HG03097 (cell line): ENCODE measurements around the gene SHISA9.

Source experiments
- ATAC-seq: cut with Tn5 transposase; IDR thresholded peaks from one replicate; pipeline ENCODE4 v1.9.1; 2021; ENCODE audit not compliant: unreplicated experiment, low FRiP score

The SHISA9 gene

DNA sequence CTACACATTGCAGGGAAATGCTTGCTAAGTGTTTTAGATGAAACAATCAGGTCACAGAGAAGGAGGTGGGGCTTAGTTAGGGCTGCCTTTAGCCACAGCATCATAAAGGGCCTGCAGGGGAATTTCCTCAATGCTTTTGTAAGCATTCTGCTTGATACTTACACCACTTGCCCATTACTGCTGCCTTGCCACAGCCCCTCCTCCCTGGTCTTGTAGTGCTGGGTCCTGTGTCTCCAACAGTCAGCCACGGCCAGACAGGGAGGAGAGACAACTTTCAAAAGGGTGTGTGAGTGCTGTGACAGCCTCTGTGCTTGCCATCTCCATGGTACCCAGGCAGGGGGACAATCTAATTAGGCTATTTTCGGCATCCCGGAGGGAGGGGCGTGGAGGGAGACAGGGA, 111.2 kb downstream of the SHISA9 start:
- ATAC-seq: no peak

DNA sequence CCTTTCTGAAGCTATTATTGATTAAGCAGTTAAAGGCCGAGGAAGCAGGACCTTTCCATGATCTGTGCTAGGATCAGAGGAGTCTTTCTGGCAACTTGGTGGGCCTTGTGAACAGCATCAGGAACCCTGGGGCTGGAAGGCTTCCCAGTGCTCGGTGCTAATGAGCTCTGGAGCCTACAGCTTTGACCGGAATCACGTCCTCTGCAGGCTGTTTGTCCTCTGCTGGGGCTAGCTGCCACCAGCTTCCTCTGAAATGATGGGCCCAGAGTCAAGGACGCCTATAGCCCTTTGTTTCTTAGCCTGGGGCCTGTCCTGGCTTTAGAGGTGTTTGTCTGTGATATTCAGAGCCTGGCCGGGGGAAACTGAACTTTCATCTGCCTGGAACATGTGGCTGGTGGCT, 111.6 kb downstream of the SHISA9 start:
- no peak for ATAC-seq

DNA sequence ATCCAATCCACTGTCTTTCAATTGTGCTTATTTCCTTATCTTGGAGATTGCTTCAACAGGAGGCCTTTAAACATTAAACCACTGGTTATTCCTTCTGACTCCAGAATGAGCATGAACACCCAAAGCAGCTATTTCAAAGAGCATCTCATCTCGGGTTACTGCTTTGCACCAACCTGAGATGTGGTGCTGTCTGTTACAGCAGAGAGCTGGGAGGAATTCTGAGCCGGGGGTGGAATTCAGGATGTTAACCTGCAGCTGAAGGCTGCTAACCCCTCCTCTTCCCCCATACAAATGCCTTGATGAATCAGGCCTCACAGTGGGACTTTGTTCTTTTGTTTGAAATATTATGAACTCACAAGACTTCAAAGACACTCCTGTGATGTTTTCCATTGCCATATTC, 113.1 kb downstream of the SHISA9 start:
- ATAC-seq: no peak

DNA sequence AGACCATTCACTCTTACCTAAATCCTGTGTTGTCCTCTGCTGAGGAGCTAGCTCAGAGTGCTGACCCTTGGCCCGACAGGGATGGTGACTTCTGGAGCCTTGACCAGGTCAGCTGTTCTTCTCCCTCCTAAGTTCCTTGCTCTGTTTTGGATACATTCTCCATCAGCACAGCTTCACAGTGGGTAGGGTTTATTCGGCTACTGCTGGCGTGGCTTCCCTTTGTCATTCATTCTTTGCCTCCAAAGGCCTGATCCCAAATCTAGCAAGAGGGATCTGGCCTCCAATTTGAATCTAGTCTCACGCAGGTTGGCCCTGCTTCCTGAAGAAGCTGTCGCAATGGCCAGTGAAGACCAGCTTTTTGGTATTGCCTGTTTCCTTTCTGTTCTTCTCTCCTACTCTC, 116.6 kb downstream of the SHISA9 start:
- ATAC-seq: no peak

DNA sequence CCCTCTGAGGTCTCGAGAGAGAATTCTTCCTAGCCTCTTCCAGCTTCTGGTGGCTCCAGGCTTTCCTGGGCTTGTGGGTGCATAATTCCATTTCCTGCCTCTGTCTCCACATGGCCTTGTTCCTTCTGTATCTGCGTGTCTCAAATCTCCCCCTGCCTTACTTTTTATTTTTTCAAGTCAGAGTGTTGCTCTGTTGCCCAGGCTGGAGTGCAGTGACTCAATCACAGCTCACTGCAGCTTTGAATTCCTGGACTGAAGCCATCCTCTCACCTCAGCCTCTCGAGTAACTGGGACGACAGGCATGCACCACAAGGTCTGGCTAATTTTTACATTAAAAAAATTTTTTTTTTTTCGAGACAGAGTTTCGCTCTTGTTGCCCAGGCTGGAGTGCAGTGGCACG, 120.6 kb downstream of the SHISA9 start:
- no peak for ATAC-seq

DNA sequence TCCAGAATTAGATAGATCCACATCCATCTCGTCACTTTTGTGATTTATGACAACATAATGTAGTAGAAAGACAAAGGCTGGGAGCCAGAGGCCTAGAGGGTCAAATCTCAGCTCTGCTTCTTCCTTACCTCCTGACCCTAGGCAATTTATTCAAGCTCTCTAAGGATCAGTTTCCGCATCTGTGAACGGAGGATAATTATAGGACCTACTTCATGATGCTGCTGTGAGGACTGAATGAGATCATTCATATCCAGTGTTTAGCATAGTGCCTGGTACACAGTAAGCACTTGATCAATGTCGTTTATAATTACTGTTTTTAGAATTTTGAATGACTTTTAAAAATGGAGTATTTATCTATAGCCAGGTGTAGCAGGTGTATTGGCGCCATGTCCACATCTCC, 128.4 kb downstream of the SHISA9 start:
- no peak for ATAC-seq

DNA sequence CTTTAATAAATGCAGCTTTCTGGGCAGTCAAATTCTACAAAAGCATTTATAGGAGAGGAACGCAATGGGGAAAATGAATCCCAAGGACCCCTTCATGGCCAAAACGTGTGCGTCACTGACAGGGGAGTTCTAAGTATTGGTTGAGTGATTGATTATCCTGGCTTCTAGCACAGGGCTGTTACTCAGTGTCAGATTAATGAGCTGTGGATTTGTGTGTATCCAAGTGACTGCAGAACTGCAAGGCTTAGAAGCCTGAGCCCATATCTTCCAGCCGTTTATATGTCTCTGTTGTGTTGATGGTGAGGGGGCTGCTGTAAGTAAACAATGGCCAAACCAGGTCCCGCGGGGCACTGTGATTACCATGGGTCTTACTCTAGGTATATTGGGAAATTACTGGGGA, 129.4 kb downstream of the SHISA9 start:
- ATAC-seq: no peak

DNA sequence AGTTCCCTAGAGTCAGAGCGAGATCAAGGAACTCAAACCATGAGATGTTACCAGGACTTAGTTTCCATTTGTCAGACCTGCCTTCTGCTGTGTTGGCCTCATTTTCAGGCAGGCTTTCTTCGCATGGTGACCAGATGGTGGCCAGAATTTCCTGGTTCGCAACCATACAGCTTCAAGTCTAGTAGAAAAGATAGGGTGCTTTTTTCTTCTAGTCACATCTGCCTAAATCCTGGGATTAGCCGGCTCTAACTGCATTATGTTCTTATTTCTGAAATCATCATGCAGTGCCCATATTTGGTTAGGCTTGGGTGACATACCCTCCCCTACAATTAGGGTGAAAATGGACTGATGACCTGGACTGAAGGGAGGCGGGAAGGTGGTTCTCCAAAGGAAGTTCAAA, 131.5 kb downstream of the SHISA9 start:
- no peak for ATAC-seq

DNA sequence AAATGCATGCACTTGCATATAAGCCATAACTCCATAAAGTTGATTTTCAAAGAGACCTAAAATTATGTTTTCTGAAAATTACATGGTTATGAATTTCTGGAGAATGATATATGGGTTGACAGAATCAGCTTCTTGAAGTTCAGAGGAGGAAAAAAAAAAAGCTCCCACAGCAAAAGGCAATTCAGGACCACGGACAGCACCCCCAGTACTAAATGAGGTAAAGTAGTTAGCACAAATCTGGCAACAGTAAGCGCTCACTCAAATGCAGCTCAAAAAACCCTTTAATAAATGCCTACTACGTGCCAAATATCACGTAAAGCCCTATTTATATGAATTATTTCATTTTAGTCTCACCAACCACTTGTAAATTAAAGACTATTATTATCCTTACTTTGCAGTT, 135.2 kb downstream of the SHISA9 start:
- no peak for ATAC-seq

DNA sequence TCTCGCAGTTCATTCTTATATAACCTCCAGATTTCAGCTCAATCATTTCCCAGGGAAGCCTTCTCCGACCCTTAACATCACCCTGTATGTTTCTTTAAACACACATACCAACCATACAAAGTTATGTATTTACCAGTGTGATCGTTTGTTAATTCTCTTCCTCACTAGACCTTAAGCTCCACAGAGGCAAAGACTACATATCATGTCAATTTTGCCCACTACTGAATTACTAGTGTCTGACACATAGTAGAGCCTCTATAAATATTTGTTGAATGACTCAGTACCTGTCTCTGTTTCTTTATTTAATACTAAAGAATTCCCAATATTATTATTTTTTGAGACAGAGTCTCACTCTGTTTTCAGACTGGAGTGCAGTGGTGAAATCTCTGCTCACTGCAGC, 137.2 kb downstream of the SHISA9 start:
- no peak for ATAC-seq

DNA sequence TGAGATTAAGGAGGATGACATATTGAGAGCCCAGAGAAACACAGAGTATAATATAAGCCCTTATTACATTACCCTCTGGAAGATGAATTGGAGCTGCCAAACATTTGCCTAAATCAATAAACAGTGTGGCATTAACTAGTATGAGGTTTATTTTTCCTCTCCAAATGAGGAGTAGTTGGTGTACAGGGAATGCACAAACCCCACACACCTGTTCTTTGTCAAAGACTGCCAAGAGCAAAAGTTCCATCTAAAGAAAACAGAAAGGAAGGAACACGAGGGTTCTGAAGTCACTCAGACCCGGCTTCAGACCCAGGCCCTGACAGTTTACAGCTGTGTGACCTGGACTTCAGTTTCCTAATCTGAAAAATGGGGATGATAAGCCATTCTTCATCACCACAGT, 138.1 kb downstream of the SHISA9 start:
- no peak for ATAC-seq

DNA sequence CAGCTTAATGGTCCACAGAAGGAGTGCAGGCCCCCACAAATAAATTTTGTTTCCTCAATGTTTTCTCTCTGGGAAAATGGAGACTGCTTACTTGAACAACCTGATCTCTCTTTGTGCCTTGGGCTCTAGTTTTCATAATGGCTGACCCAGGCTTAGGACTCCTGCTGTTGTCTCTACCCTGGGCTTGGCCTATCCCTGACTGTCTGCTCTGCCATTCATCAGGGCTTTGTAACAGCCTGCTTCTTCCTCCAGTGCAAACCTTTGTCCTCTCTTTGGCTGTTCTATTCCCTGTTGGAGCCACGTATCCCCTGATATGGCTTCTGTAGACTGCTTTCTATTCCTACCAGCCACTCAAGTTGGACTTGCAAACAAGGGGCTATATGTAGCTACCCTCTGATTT, 139.8 kb downstream of the SHISA9 start:
- no peak for ATAC-seq

DNA sequence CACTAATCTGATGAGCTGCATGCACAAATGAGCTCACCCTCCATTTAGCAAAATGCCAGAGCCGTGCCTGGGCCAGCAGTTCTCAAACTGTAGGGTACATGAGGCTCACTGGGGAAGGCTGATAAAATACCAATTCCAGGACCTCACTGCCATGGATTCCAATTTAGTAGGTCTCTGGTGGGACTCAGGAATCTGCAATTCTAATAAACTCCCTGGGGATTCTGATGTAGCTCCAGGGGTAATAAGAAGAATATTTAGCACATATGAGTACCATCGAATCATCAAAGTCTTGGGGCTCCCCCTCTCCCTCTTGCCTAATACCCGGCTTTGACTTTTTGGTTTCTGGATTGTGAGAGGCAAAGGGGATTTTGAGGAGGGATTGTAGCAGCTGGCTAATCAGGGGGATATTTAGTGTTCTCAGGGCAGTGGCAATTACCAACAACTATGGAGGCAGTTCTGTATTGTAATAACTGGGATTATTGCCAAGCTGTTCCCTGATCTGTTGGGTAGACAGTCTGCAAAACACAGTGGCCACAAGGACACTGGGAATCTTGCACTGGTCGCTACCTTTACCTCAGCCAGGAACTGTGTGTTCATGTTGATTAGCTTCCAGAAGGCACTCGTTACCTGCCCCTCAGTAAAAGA, 140.4 kb downstream of the SHISA9 start:
- ATAC-seq: no peak

DNA sequence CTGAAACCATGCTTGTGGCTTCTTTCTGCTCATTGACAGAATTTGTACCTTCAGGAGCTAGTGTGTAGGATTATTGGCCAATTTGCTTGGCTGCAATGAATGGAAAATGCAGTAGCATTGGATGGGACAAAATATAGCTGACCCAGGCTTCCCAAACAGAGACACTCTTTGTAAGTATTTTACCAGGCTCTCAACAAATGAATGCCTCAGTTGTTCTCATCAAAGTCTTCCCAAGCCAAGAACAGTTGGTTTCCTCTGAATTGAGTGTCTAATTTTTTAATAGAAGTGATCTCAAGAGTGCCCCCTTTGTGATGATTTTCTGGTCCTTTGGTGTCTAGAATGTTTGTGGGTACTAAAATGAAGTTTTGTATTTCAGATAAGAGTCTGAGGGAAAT, 140.9 kb downstream of the SHISA9 start:
- no peak for ATAC-seq

DNA sequence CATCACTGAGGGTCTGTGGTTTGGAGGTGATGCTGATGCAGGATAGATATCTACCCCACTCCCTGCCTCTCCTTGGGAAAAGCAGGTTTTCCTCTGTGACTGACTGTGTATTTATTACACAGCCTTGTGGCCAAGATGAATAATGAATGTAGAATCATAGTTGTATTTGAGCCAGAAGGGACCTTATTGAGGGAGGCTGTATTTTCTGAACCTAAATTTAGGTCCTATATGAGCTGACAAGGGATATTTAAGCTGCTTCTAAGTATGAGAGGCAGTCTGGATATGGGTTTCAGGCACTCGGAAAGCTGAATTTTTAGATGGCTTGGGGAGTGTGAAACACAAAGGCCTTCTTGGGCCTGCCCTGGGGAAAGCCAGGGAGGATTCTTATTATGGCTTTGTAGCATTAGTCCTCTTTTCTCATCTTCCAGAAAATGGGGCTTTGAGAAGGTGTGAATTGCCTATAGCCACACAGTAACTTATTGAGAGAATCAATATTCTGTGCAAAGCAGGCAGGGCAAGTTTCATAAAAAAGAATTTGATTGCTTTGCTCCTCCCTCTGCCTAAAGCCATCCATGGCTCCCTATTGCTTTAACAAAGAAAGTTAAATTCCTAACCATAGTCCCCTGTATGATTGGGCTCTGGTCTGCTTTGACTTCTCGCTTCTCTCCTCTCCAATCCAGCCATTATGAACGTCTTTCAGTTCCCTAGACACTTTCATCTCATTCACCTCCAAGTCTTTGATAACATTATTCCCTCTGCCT, 144.8 kb downstream of the SHISA9 start:
- no peak for ATAC-seq

DNA sequence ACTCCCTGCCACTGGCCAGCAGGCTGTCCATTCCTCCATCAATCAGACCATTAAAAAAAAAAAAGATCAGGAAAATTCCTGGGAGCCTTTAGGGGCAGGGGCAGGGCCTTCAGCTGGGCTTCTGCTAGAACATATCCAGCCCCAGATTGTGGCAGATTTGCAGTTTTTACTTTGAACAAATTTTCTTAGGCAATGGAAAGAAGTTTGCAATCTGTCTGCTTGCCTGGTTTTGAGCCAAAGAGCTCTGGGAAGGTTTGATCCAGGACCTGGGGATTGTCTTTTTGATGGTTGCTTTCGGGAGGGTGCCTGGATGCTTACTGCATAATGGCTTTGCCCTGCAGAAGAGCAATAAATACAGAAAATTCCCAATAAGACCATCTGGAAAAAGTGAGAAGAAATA, 145.9 kb downstream of the SHISA9 start:
- ATAC-seq: no peak

DNA sequence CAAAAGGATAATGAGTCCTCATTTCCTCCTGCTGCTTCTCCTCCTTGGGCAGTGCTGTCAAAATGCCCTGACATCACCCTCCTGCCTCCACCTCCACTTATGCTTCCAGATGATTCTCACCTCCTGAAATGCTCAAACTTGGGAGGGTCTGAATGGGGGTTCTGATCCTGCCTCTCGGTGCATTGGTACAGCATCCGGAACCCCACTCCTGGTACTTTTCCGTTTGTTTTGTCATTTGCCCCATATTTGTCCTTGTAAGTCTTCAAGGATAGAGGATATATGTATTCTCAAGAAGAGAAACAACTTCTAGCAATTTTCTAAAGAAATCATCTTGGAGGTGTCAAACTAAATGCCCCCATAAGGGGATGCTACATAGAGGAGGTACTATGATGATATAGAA, 148.3 kb downstream of the SHISA9 start:
- ATAC-seq: no peak

DNA sequence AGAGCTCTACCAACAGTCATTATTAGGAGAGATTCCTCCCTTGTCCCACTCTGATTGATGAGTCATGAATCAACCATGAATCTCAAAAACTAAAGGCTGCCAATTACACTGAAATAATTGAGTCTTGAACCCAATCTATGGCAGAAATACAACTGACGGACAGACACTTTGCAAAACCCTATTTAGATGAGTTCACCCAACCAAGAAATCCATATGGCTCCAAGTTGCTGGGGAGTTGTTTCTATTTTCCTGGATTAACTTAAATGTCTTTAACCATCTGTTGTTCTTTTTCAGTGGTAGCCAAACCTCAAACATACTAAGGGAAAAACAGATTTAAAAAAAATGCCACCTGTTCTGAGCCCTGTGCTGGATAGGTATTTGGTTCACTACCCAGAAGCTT, 151.0 kb downstream of the SHISA9 start:
- ATAC-seq: no peak

DNA sequence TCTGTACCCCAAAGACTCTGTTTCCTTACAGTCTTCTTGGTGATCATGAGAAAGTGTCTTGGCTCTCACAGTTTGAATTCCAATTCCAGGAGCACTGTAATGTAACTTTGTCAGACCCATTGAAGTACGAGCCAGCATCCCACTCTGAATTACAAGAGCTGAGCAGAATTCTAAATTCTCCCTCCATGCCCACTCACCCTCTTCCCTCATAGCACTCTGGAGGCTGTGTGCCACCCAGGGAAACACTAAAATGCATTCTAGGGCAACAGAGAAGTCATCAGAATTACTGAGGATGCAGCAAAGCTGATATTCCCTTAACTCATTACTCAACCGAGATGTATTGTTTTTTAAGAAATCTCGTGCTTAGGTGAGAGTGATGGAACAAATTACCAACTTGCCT, 154.1 kb downstream of the SHISA9 start:
- ATAC-seq: no peak

DNA sequence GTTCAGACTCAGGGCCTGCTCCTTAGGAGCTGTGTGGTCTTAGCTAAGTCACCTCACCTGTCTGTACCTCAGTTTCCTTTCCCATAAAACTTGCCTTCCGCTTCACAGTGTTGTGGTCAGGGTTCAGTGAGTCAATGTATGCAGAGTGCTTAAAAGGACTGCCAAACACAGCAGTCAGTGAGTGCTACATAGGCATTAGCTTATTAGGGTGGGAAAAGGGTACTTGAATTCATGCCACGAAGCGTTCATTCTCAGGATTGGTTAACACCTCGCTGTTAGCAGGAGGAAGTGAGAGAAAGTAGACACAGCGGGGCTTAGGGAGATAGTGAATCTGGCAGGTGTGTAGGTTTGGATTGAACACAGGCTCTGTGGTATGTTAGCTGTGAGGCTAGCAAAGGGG, 155.2 kb downstream of the SHISA9 start:
- no peak for ATAC-seq

DNA sequence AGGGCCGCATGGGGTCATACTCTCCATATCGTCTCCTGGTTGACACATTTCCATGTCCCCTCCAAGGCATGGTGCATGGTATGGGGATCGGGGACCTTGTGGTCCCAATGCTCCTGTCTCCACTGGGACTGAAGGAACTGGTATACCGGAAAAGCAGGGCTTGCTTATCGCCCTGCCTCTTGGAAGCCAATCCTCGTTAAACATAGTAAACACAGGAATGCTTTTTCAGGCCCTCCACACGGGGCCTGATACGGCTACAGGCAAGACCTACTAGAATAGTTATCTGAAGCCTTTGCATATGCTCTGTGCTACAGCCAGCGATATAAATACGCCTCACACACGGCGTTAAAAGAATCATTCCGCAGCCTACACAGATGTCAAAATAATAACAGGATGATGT, 159.5 kb downstream of the SHISA9 start:
- no peak for ATAC-seq

DNA sequence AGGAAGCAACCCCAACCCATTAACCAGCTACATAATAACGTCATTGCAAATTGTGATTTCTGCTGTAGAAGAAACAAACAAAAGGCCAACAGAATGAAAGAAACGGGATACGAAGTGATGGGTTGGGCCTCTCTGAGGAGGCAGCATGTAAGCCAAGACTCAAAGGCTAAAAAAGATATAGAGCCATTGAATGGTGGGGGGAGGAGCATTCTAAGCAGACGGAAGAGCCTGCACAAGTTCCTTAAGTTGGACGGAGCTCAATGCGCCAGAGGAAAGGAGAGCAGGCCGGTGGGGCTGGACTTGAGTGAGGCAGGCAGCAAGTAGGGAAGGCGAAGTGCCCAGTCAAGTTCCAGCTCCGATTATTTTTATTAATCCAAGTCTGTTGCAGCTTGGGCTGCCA, 160.3 kb downstream of the SHISA9 start:
- no peak for ATAC-seq

DNA sequence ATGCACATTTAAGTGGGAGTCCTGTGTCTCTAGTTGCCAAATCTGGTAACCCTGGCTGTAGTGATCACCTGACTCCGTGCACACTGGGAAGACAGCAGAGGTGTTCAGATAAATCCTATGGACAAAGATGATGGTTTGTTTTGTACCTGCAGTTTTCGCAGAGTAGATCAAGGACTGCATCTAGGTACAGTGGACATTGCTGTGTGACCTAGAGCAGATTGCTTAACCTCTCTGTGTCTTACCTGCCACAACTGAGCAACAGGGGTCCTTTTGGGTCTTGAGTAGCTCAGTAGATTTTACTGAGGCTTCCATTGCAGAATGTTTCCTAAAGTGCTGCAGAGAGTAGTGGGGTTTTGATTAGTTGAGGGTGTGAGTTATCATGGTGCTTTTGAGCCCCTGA, 160.8 kb downstream of the SHISA9 start:
- ATAC-seq: no peak
